ENCODE data around the gene ZSCAN5A.

DNA sequence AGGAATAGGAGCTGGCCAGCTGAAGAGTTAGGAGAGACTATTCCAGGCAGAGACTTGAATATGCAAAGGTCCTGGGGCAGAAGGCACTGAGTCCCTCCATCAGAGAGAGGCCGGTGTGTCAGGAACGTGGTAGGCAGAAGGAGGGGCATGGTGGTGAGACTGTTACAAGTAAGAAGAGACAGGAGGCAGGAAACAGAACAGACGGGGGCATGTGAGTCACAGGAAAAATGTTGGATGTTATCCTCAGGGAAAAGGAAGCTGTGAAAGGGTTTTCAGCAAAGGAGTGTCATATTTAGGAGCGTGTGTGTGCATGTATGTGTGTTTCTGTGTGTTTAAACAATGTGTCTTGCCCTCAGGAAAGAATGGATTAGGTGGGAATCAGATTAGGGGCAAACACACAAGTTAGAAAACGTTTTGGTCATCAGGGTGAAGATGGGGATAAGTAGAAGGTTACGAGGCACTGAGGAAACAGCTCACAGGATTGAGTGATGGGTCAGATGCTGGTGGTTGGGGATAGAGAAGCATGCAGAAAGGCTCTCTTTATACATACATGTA lies 41.0 kb downstream of the ZSCAN5A start:
- TF ChIP-seq KLF6 (CRISPR knock-in tag; IDR thresholded peaks at IDR 0.05; ENCODE audit: borderline replicate concordance), result no peak
- TF ChIP-seq, protein P1, sequence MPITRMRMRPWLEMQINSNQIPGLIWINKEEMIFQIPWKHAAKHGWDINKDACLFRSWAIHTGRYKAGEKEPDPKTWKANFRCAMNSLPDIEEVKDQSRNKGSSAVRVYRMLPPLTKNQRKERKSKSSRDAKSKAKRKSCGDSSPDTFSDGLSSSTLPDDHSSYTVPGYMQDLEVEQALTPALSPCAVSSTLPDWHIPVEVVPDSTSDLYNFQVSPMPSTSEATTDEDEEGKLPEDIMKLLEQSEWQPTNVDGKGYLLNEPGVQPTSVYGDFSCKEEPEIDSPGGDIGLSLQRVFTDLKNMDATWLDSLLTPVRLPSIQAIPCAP (CRISPR knock-in tag; IDR thresholded peaks at IDR 0.05; ENCODE audit: borderline replicate concordance), result no peak
- no peak for TF ChIP-seq POLR3A (IDR thresholded peaks at IDR 0.05; ENCODE audit: borderline replicate concordance, extremely low read depth, insufficient read depth, insufficient read length)
- no peak for TF ChIP-seq KLF16 (IDR thresholded peaks at IDR 0.05)
- TF ChIP-seq, protein P2, sequence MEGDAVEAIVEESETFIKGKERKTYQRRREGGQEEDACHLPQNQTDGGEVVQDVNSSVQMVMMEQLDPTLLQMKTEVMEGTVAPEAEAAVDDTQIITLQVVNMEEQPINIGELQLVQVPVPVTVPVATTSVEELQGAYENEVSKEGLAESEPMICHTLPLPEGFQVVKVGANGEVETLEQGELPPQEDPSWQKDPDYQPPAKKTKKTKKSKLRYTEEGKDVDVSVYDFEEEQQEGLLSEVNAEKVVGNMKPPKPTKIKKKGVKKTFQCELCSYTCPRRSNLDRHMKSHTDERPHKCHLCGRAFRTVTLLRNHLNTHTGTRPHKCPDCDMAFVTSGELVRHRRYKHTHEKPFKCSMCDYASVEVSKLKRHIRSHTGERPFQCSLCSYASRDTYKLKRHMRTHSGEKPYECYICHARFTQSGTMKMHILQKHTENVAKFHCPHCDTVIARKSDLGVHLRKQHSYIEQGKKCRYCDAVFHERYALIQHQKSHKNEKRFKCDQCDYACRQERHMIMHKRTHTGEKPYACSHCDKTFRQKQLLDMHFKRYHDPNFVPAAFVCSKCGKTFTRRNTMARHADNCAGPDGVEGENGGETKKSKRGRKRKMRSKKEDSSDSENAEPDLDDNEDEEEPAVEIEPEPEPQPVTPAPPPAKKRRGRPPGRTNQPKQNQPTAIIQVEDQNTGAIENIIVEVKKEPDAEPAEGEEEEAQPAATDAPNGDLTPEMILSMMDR (IDR thresholded peaks at IDR 0.05 in 2 of 3, conservative IDR thresholded peaks at IDR 0.05 in 1 of 3; ENCODE audit: insufficient read depth in 2 of 3, low read depth in 1 of 3, low read length in 3 of 3), result no peak
- TF ChIP-seq PML (IDR thresholded peaks at IDR 0.05; ENCODE audit: low read length), result no peak
- TF ChIP-seq JUND (IDR thresholded peaks at IDR 0.05; ENCODE audit: borderline replicate concordance, low read depth, low read length), result no peak
- TF ChIP-seq JUND (tag; IDR thresholded peaks at IDR 0.05; ENCODE audit: borderline replicate concordance, low read depth, low read length), result no peak
- TF ChIP-seq, protein P3, sequence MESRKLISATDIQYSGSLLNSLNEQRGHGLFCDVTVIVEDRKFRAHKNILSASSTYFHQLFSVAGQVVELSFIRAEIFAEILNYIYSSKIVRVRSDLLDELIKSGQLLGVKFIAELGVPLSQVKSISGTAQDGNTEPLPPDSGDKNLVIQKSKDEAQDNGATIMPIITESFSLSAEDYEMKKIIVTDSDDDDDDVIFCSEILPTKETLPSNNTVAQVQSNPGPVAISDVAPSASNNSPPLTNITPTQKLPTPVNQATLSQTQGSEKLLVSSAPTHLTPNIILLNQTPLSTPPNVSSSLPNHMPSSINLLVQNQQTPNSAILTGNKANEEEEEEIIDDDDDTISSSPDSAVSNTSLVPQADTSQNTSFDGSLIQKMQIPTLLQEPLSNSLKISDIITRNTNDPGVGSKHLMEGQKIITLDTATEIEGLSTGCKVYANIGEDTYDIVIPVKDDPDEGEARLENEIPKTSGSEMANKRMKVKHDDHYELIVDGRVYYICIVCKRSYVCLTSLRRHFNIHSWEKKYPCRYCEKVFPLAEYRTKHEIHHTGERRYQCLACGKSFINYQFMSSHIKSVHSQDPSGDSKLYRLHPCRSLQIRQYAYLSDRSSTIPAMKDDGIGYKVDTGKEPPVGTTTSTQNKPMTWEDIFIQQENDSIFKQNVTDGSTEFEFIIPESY (CRISPR knock-in tag; IDR thresholded peaks at IDR 0.05), result no peak

Data from K562 (cell line).